GM10248 (cell line): ENCODE data around the gene EFCAB7.
"Not testable (repeated sequence)": the region's sequence is repeated elsewhere in the genome, so short reads cannot be mapped to it uniquely, and the experiment has no call there.

Source experiments
- CTCF ChIA-PET: fragments of 300-600 bp; sonication (Branson Sonifier 250); formaldehyde crosslinking; extraction: SDS; loops from one replicate; lab custom pipeline; 2021; ENCODE audit warnings: antibody characterized with exemption; lab: Yijun Ruan, JAX
- POLR2A ChIA-PET: fragments of 350-650 bp; sonication (Branson Sonifier 250); formaldehyde crosslinking; extraction: SDS; loops from one replicate; lab custom pipeline; 2020; ENCODE audit warnings: antibody characterized with exemption; lab: Yijun Ruan, JAX
- DNase-seq: peaks from one replicate; pipeline ENCODE4 v3.0.0; 2012; ENCODE audit errors: extremely low spot score
- CTCF ChIP-seq: IDR thresholded peaks from 2 replicates; pipeline ENCODE4 v1.5.1; 2012; ENCODE audit warnings: mild to moderate bottlenecking, low read depth; ENCODE audit errors: extremely low read depth, missing control alignments, control extremely low read depth

Gene EFCAB7

GRCh38 chr1:63557365-63557987 lies 34.2 kb downstream of the EFCAB7 start:
- ChIA-PET CTCF (interaction anchor here (0.6 to 3.0 kb wide), 19 partner anchors 9 to 688 kb away, joined by 3 to 22 read pairs (median 4); partner anchors contain the start of gene PGM1), POLR2A (no interaction called here)
- TF ChIP-seq CTCF, result peak; percentile 48
- peak; percentile 20 for DNase-seq

- no peak for TF ChIP-seq CTCF
- POLR2A ChIA-PET, result no interaction called here
- CTCF ChIA-PET, result interaction anchor here (1.5 to 3.0 kb wide), 2 partner anchors 9 to 20 kb away, joined by 3 to 22 read pairs; no protein-coding TSS in a partner anchor
- no peak for DNase-seq
These were observed 36.0 kb downstream of the EFCAB7 start for GRCh38 chr1:63559357-63559756.

- ChIA-PET CTCF (interaction anchor here (1.1 to 1.3 kb wide), 2 partner anchors 11 to 12 kb away, joined by 4 read pairs; no protein-coding TSS in a partner anchor), POLR2A (no interaction called here)
- TF ChIP-seq CTCF, result no peak
- DNase-seq, result no peak
These were observed 40.4 kb downstream of the EFCAB7 start for GRCh38 chr1:63563745-63564144.

GRCh38 chr1:63569068-63569467 lies 45.7 kb downstream of the EFCAB7 start:
- DNase-seq, result no peak
- POLR2A ChIA-PET, result no interaction called here
- no peak for TF ChIP-seq CTCF
- CTCF ChIA-PET, result interaction anchor here (1.5 to 2.3 kb wide), 3 partner anchors 11 to 21 kb away, joined by 4 to 22 read pairs (median 4); no protein-coding TSS in a partner anchor

- CTCF ChIA-PET, result interaction anchor here (1.2 to 1.7 kb wide), 4 partner anchors 12 to 22 kb away, joined by 3 to 5 read pairs (median 4); no protein-coding TSS in a partner anchor
These were observed 46.5 kb downstream of the EFCAB7 start for GRCh38 chr1:63569640-63570316.

GRCh38 chr1:63572686-63573085 lies 49.4 kb downstream of the EFCAB7 start:
- DNase-seq, POLR2A ChIA-PET: not testable (repeated sequence)
- CTCF ChIA-PET, result interaction anchor here (1.2 to 3.3 kb wide), 2 partner anchors 15 to 17 kb away, joined by 3 to 13 read pairs; no protein-coding TSS in a partner anchor

More at GRCh38 chr1:63569640-63570316, 46.5 kb downstream of the EFCAB7 start:
- no peak for DNase-seq
- POLR2A ChIA-PET, result no interaction called here
- no peak for TF ChIP-seq CTCF

GRCh38 chr1:63574203-63574796 lies 51.0 kb downstream of the EFCAB7 start:
- DNase-seq, POLR2A ChIA-PET: not testable (repeated sequence)
- CTCF ChIA-PET, result interaction anchor here (1.1 to 3.3 kb wide), 6 partner anchors 10 to 27 kb away, joined by 3 to 13 read pairs (median 4); no protein-coding TSS in a partner anchor
